Measurements from ENCODE around the gene RACGAP1.

RACGAP1 gene

GRCh38 chr12:49967042-49967776 lies 58.1 kb downstream of the RACGAP1 start:
- peak; percentile 85 for DNase-seq

- no peak for DNase-seq
Observed at GRCh38 chr12:49966511-49967041, 58.7 kb downstream of the RACGAP1 start.

- no peak for DNase-seq
Observed at GRCh38 chr12:49965836-49966235, 59.5 kb downstream of the RACGAP1 start.

DNA sequence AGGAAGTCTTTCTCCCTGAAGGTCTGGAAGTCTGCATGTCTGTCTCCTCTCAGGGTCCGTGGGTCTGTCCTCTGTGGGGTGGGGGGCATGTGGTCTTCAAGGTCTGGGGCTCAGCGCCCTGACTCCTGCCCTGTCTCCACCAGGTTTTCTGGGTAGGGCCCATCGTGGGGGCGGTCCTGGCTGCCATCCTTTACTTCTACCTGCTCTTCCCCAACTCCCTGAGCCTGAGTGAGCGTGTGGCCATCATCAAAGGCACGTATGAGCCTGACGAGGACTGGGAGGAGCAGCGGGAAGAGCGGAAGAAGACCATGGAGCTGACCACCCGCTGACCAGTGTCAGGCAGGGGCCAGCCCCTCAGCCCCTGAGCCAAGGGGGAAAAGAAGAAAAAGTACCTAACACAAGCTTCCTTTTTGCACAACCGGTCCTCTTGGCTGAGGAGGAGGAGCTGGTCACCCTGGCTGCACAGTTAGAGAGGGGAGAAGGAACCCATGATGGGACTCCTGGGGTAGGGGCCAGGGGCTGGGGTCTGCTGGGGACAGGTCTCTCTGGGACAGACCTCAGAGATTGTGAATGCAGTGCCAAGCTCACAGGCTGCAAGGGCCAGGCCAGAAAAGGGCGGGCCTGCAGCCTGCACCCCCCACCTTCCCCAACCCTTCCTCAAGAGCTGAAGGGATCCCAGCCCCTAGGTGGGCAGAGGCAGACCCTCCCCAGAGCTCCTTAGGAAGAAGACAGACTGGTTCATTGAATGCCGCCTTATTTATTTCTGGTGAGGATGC lies 60.3 kb downstream of the RACGAP1 start:
- no peak for DNase-seq

GRCh38 chr12:49963976-49964815 lies 61.1 kb downstream of the RACGAP1 start:
- DNase-seq = no peak

DNA sequence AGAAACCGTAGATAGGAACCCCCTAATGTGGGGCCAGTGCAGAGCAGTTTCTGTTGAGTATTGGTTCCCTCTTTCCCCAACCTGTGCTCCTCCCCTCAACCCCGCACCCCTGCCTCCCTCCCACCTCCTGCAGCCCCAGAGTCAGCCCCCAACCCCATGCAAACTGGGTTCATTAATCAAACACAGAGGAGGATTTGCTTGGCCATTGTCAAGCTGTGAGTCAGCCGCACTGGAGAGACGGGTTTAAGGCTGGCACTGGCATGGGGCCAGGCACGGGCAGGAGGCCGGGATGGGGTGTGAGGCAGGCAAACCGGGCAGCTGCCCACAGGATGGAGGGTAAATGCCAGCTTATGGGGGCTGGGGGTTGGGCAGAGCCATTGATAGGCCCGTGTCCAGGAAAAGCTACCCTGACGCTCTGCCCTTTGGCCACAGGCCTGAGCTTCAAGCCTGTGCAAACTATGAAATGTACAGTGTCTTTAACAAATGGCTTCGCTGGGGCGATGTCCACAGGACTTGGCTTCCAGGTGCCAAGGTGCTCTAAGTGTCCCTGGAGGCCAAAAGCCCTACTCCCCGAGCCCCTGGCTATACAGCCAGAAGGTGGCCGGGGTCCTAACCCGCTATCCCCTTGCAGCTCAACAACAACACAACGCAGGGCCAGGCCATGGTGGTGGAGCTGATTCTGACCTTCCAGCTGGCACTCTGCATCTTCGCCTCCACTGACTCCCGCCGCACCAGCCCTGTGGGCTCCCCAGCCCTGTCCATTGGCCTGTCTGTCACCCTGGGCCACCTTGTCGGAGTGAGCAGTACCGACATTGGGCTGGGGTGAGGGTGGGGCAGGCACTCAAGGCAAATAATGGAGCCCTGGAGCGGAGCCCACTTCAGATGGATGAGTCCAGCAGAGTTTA lies 62.2 kb downstream of the RACGAP1 start:
- no peak for DNase-seq

GRCh38 chr12:49961993-49962764 lies 63.1 kb downstream of the RACGAP1 start:
- DNase-seq = no peak

DNA sequence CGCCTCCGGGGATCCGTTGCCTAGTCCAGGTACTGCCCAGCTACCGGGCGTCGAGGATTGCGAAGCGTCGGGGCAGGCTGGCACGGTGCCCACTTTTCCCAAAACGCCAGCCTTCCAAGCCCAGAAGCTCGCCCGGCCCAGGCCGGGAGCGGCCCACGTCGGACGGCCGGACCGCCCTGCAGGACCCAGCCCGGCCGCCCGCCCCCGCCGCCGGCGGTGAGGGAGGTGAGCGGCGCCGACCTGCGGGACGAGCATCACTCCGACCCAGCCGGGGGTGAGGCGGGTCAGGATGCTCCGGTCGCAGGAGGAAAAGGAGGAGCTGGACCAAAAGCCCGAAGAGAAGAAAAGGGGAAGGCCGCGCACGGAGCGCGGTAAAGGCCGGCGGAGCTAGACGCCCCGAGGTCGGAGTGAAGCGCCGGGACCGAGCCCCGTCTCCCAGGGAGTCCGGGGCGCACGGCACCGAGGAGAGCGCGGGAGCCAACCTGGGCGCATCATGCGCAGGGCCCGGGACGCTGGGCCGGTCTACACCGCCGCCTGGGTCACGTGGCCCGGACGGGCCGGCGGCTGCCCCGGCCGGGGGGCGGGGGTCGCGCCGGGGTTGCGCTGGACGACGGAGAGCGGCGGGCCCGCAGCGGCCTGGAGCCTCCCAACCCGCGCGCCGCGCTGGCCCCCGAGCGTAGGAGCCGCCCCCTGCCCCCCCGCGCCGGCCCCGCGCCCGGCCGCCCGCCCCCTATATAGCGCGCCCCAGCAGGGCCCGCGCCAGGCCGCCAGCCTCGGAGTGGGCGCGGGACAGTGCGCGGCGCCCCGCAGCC lies 64.0 kb downstream of the RACGAP1 start, which contains the start of gene AQP5:
AQP5 (plus strand) TSS at position 762 of the 812 bp plus-strand sequence. CDS start 146 bp downstream, outside the sequence.
- no peak for DNase-seq

GRCh38 chr12:49960474-49961110 lies 64.7 kb downstream of the RACGAP1 start:
- DNase-seq = no peak

GRCh38 chr12:49959685-49960473 lies 65.4 kb downstream of the RACGAP1 start:
- no peak for DNase-seq

DNA sequence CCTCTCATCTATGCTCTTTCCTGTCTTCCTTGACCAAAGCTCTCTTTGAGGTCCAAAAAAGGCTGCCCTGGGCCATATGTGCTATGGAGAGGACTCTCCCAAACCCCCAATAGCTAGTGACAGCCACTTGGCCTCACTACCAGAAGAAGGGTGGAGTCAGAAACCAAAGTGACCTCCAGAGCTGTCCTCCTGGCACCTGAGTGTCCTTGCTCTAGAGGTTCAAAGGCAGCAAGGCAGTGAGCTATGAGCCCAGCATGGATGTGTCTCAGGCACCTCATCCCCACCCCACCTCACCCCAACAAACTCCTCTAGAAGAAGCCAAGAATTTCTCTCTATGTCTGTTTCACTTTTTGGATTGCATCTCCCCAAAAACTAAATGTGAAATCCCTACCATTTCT lies 67.7 kb downstream of the RACGAP1 start:
- no peak for DNase-seq

DNA sequence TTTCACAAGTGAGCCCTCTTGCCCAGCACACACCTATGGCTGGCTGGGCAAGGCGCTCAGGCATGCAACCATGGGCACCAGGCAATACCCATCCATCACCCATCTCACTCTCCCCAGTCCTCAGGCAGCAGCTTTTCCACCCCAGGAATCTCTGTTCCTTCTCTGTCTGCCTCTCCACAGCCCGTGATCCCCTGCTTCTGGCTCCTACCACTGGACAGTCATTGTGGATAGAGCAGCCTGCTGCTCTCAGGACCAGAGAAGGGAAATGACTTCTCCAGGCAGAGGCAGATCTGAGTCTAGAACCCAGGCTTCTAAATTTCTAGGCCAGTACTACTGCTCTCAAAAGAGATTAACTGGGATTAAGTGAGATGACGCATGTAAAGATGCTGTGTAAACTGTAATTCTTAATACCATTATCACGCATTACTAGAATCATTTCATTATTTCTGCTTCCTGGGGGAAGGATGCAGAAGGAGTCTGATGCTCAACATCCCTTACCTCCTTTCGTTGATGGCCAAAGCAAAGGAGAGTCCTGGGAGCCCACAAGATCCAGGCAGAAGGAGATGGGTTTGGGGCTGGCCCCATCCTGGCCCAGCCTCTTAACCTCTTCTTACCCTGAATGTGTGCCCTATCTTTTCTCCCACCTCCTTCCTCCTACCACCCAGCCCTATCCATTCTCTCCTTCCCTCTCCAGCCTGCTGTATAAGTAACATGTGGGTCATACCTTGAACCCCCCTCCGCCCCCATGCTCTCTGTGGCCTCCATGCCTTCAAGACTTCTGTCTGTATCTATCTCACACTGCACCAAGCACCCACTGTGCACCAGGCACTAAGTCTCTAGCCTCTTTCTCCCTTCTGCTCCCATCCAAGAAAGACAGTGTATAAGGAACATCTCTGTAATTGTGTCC lies 68.4 kb downstream of the RACGAP1 start:
- no peak for DNase-seq

- DNase-seq = no peak
Observed at GRCh38 chr12:49955899-49956662, 69.2 kb downstream of the RACGAP1 start.

GRCh38 chr12:49954863-49955830 lies 70.1 kb downstream of the RACGAP1 start:
- DNase-seq = no peak

Measured in activated CD4-positive, alpha-beta T cell treated with anti-CD3 and anti-CD28 coated beads for 1 hour (primary cell).